ENCODE results near the gene PRR15. TPM values are rescaled to one million over a fixed set of nuclear protein-coding genes. Genes with fewer than 3 reads are reported as not detected.

The PRR15 gene
- total RNA-seq, 4 donors from 2014 or later: 0.42 to 6.6 (median 4.8) TPM; not detected in 1

- no peak for DNase-seq (ENCODE audit: low spot score in 2 of 2)
- Histone ChIP-seq H3K4me1 (no peaks in the 10 kb centered on the region), H3K9me3 (no peaks in the 10 kb centered on the region), H3K27ac (no peak overlapping the region), H3K27me3 (no peaks in the 10 kb centered on the region), H3K36me3 (no peaks in the 10 kb centered on the region), H3K4me3 (no peak overlapping the region)
- TF ChIP-seq EP300 (IDR thresholded peaks at IDR 0.05): no peak
- TF ChIP-seq CTCF (IDR thresholded peaks at IDR 0.05): no peak
- no peak for TF ChIP-seq POLR2A (IDR thresholded peaks at IDR 0.05)
- 91 to 100% methylated on average over 3 of the region's 3 CpGs for WGBS, 2 donors
These were observed 8.6 kb upstream of the PRR15 start for GRCh38 chr7:29555061-29555460.

GRCh38 chr7:29556405-29557195 lies 7.0 kb upstream of the PRR15 start:
- no peak overlapping the region for H3K27ac ChIP-seq
- no peaks in the 10 kb centered on the region for H3K9me3 ChIP-seq
- H3K4me1 ChIP-seq: no peaks in the 10 kb centered on the region
- no peak for TF ChIP-seq POLR2A (IDR thresholded peaks at IDR 0.05)
- no peak for TF ChIP-seq EP300 (IDR thresholded peaks at IDR 0.05)
- TF ChIP-seq CTCF (IDR thresholded peaks at IDR 0.05): no peak
- H3K4me3 ChIP-seq: no peak overlapping the region
- H3K27me3 ChIP-seq: no peaks in the 10 kb centered on the region
- no peaks in the 10 kb centered on the region for H3K36me3 ChIP-seq
- WGBS, 2 donors: 85 to 87% methylated on average over 9 of the region's 9 CpGs
- DNase-seq (ENCODE audit: low spot score in 2 of 2): no peak

- Histone ChIP-seq H3K4me1 (peaks cover 0 to 2% (median 0%) of the 10 kb centered on the region in 4 donors), H3K4me3 (no peak overlapping the region), H3K9me3 (no peaks in the 10 kb centered on the region), H3K36me3 (no peaks in the 10 kb centered on the region), H3K27me3 (peaks cover 0 to 5% of the 10 kb centered on the region in 2 donors), H3K27ac (no peak overlapping the region)
- 57 to 66% methylated on average over 3 of the region's 3 CpGs for WGBS, 2 donors
- no peak for DNase-seq (ENCODE audit: low spot score in 2 of 2)
- TF ChIP-seq POLR2A (IDR thresholded peaks at IDR 0.05) (no peak), EP300 (IDR thresholded peaks at IDR 0.05) (no peak), CTCF (IDR thresholded peaks at IDR 0.05) (no peak)
These were observed 5.7 kb upstream of the PRR15 start for GRCh38 chr7:29557954-29558353.

GRCh38 chr7:29561271-29561670 lies 2.4 kb upstream of the PRR15 start:
- H3K27me3 ChIP-seq: peaks cover 0 to 38% of the 10 kb centered on the region in 2 donors
- TF ChIP-seq POLR2A (IDR thresholded peaks at IDR 0.05) (no peak), EP300 (IDR thresholded peaks at IDR 0.05) (no peak), CTCF (IDR thresholded peaks at IDR 0.05) (no peak)
- no peak for DNase-seq (ENCODE audit: low spot score in 2 of 2)
- H3K27ac ChIP-seq: no peak overlapping the region
- peaks cover 0 to 35% (median 23%) of the 10 kb centered on the region in 4 donors for H3K4me1 ChIP-seq
- no peak overlapping the region for H3K4me3 ChIP-seq
- H3K9me3 ChIP-seq: no peaks in the 10 kb centered on the region
- no peaks in the 10 kb centered on the region for H3K36me3 ChIP-seq
- WGBS, 2 donors: 87 to 89% methylated on average over 7 of the region's 7 CpGs

GRCh38 chr7:29562307-29562706 lies 1.3 kb upstream of the PRR15 start:
- Histone ChIP-seq H3K36me3 (no peaks in the 10 kb centered on the region), H3K4me3 (no peak overlapping the region), H3K27me3 (peaks cover 0 to 49% of the 10 kb centered on the region in 2 donors), H3K27ac (no peak overlapping the region), H3K9me3 (no peaks in the 10 kb centered on the region), H3K4me1 (peaks cover 0 to 40% (median 23%) of the 10 kb centered on the region in 4 donors)
- DNase-seq (ENCODE audit: low spot score in 2 of 2): no peak
- WGBS, 2 donors: 83 to 84% methylated on average over 6 of the region's 6 CpGs
- no peak for TF ChIP-seq POLR2A (IDR thresholded peaks at IDR 0.05)
- TF ChIP-seq CTCF (IDR thresholded peaks at IDR 0.05): no peak
- TF ChIP-seq EP300 (IDR thresholded peaks at IDR 0.05): no peak
